SK-N-SH treated with all-trans-retinoic acid at 6 μM for 48 hours (cell line): ENCODE data around the gene ZCCHC7.

Experiments used
- CREB5 ChIP-seq: fragments of 250-450 bp; sonication (Bioruptor Pico); IDR thresholded peaks from 2 replicates; pipeline ENCODE4 v1.5.1; 2020; ENCODE audit warnings: low read depth, mild to moderate bottlenecking, moderate library complexity
- ESRRG ChIP-seq: fragments of 250-450 bp; sonication (Bioruptor Pico); IDR thresholded peaks from 2 replicates; pipeline ENCODE4 v1.6.1; 2021; ENCODE audit warnings: mild to moderate bottlenecking
- PATZ1 ChIP-seq: fragments of 250-450 bp; sonication (Bioruptor Pico); IDR thresholded peaks from 2 replicates; pipeline ENCODE4 v1.8.0; 2020; ENCODE audit warnings: mild to moderate bottlenecking, moderate library complexity, borderline replicate concordance
- SNAI2 ChIP-seq: fragments of 250-450 bp; sonication (Bioruptor Pico); IDR thresholded peaks from 2 replicates; pipeline ENCODE4 v1.5.0; 2020; ENCODE audit warnings: mild to moderate bottlenecking, moderate library complexity
- TCF4 ChIP-seq: fragments of 250-450 bp; sonication (Bioruptor Pico); IDR thresholded peaks from 2 replicates; pipeline ENCODE4 v1.8.0; 2021; ENCODE audit warnings: mild to moderate bottlenecking, moderate library complexity, borderline replicate concordance
- TOX ChIP-seq: fragments of 250-450 bp; sonication (Bioruptor Pico); IDR thresholded peaks from 2 replicates; pipeline ENCODE4 v1.8.0; 2021; ENCODE audit warnings: mild to moderate bottlenecking, moderate library complexity, borderline replicate concordance
- ZFP3 ChIP-seq: fragments of 250-450 bp; sonication (Bioruptor Pico); IDR thresholded peaks from 2 replicates; pipeline ENCODE4 v1.5.0; 2020; ENCODE audit warnings: mild to moderate bottlenecking, moderate library complexity
- ZFP30 ChIP-seq: fragments of 450-650 bp; formaldehyde crosslinking; IDR thresholded peaks from 2 replicates; pipeline ENCODE4 v1.5.0; 2022; ENCODE audit warnings: mild to moderate bottlenecking, moderate library complexity
- ZNF70 ChIP-seq: fragments of 450-650 bp; formaldehyde crosslinking; IDR thresholded peaks from 2 replicates; pipeline ENCODE4 v1.5.0; 2020; ENCODE audit warnings: mild to moderate bottlenecking, moderate library complexity

GRCh38 chr9:37392272-37392671, 271.9 kb downstream of the ZCCHC7 start:
- TF ChIP-seq PATZ1 (CRISPR knock-in tag) (no peak), ZFP30 (CRISPR knock-in tag) (no peak), ZNF70 (CRISPR knock-in tag) (no peak), CREB5 (CRISPR knock-in tag) (no peak), TOX (CRISPR knock-in tag) (no peak), TCF4 (CRISPR knock-in tag) (no peak), ZFP3 (CRISPR knock-in tag) (no peak), ESRRG (no peak), SNAI2 (no peak)
